ENCODE results near the gene FBXL12. TPM values are rescaled to one million over a fixed set of nuclear protein-coding genes. Genes with fewer than 3 reads are reported as not detected.

The FBXL12 gene
- total RNA-seq, 1 experiment from 2014 or later: 21.9 TPM

- intact Hi-C loops (cut with micrococcal nuclease): loop anchor here (2.0 to 5.0 kb wide), 4 partner anchors 66 to 711 kb away; no protein-coding TSS in a partner anchor
These were observed 29.9 kb upstream of the FBXL12 start for GRCh38 chr19:9848762-9849161.

More at GRCh38 chr19:9848762-9849161, 29.9 kb upstream of the FBXL12 start:
- ATAC-seq (no peak), DNase-seq (ENCODE audit: low read depth, low spot score) (no peak)
- Histone ChIP-seq H3K27ac (ENCODE audit: low read depth, low read length) (no peak overlapping the region; the same call in 1 of the 2 replicates), H4K20me1 (ENCODE audit: insufficient read depth) (no peaks in the 10 kb centered on the region), H3K79me2 (ENCODE audit: insufficient read depth, low read length) (peaks cover 11% of the 10 kb centered on the region; the same call in 1 of the 2 replicates), H3K36me3 (ENCODE audit: control insufficient read depth in 1 of 2, insufficient read depth in 2 of 2, low read length in 2 of 2) (peaks cover 5% of the 10 kb centered on the region in 2 experiments; a peak in 3 of 4 replicates), H3K9me3 (ENCODE audit: control insufficient read depth in 1 of 2, insufficient read depth in 1 of 2, low read depth in 1 of 2, low read length in 2 of 2) (no peaks in the 10 kb centered on the region), H3K4me2 (ENCODE audit: low read length) (no peak overlapping the region), H3K27me3 (ENCODE audit: insufficient read depth, low read length) (no peaks in the 10 kb centered on the region), H3K4me3 (replicated peaks in 1 of 2; ENCODE audit: low read depth in 1 of 2, low read length in 2 of 2) (no peak overlapping the region), H3K4me1 (ENCODE audit: control insufficient read depth in 1 of 2, insufficient read depth in 2 of 2, low read length in 2 of 2) (peaks cover 0 to 22% of the 10 kb centered on the region in 2 experiments; a peak in 2 of 4 replicates), H2AFZ (ENCODE audit: low read depth, low read length, poor library complexity, severe bottlenecking) (no peak overlapping the region), H3K9me2 (ENCODE audit: insufficient read depth) (no peaks in the 10 kb centered on the region), H3K9ac (ENCODE audit: low read length) (no peak overlapping the region)
- no peak for TF ChIP-seq ZFX (IDR thresholded peaks at IDR 0.05)
- no peak for TF ChIP-seq EGR1 (IDR thresholded peaks at IDR 0.05; ENCODE audit: low read depth)
- no peak for TF ChIP-seq SIN3A (IDR thresholded peaks at IDR 0.05; ENCODE audit: low read depth)
- TF ChIP-seq, protein P1, sequence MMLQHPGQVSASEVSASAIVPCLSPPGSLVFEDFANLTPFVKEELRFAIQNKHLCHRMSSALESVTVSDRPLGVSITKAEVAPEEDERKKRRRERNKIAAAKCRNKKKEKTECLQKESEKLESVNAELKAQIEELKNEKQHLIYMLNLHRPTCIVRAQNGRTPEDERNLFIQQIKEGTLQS (IDR thresholded peaks at IDR 0.05): no peak
- TF ChIP-seq TCF7L2 (IDR thresholded peaks at IDR 0.05; ENCODE audit: borderline replicate concordance, extremely low read depth, insufficient read depth, insufficient read length): no peak
- TF ChIP-seq EZH2phosphoT487 (IDR thresholded peaks at IDR 0.05; ENCODE audit: borderline replicate concordance): no peak
- no peak for TF ChIP-seq JUND (IDR thresholded peaks at IDR 0.05)
- TF ChIP-seq, protein P2, sequence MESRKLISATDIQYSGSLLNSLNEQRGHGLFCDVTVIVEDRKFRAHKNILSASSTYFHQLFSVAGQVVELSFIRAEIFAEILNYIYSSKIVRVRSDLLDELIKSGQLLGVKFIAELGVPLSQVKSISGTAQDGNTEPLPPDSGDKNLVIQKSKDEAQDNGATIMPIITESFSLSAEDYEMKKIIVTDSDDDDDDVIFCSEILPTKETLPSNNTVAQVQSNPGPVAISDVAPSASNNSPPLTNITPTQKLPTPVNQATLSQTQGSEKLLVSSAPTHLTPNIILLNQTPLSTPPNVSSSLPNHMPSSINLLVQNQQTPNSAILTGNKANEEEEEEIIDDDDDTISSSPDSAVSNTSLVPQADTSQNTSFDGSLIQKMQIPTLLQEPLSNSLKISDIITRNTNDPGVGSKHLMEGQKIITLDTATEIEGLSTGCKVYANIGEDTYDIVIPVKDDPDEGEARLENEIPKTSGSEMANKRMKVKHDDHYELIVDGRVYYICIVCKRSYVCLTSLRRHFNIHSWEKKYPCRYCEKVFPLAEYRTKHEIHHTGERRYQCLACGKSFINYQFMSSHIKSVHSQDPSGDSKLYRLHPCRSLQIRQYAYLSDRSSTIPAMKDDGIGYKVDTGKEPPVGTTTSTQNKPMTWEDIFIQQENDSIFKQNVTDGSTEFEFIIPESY (IDR thresholded peaks at IDR 0.05; ENCODE audit: extremely low read depth, insufficient replicate concordance, low read length): no peak
- TF ChIP-seq CBX3 (IDR thresholded peaks at IDR 0.05; ENCODE audit: low read depth): no peak
- TF ChIP-seq RAD21 (IDR thresholded peaks at IDR 0.05; ENCODE audit: low read depth): no peak
- no peak for TF ChIP-seq CEBPB (IDR thresholded peaks at IDR 0.05; ENCODE audit: low read depth)
- no peak for TF ChIP-seq EZH2 (IDR thresholded peaks at IDR 0.05)
- TF ChIP-seq ZNF274 (IDR thresholded peaks at IDR 0.05; ENCODE audit: low read depth, low read length): no peak
- TF ChIP-seq ELF1 (IDR thresholded peaks at IDR 0.05; ENCODE audit: borderline replicate concordance, low read depth): no peak
- TF ChIP-seq SP1 (IDR thresholded peaks at IDR 0.05; ENCODE audit: low read depth): no peak
- no peak for TF ChIP-seq YY1 (IDR thresholded peaks at IDR 0.05; ENCODE audit: extremely low read depth, insufficient replicate concordance, low read depth, low read length)
- TF ChIP-seq SRF (IDR thresholded peaks at IDR 0.05; ENCODE audit: low read depth): no peak
- TF ChIP-seq POLR2AphosphoS5 (IDR thresholded peaks at IDR 0.05; ENCODE audit: low read depth, low read length): no peak
- TF ChIP-seq, protein P3, sequence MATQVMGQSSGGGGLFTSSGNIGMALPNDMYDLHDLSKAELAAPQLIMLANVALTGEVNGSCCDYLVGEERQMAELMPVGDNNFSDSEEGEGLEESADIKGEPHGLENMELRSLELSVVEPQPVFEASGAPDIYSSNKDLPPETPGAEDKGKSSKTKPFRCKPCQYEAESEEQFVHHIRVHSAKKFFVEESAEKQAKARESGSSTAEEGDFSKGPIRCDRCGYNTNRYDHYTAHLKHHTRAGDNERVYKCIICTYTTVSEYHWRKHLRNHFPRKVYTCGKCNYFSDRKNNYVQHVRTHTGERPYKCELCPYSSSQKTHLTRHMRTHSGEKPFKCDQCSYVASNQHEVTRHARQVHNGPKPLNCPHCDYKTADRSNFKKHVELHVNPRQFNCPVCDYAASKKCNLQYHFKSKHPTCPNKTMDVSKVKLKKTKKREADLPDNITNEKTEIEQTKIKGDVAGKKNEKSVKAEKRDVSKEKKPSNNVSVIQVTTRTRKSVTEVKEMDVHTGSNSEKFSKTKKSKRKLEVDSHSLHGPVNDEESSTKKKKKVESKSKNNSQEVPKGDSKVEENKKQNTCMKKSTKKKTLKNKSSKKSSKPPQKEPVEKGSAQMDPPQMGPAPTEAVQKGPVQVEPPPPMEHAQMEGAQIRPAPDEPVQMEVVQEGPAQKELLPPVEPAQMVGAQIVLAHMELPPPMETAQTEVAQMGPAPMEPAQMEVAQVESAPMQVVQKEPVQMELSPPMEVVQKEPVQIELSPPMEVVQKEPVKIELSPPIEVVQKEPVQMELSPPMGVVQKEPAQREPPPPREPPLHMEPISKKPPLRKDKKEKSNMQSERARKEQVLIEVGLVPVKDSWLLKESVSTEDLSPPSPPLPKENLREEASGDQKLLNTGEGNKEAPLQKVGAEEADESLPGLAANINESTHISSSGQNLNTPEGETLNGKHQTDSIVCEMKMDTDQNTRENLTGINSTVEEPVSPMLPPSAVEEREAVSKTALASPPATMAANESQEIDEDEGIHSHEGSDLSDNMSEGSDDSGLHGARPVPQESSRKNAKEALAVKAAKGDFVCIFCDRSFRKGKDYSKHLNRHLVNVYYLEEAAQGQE (IDR thresholded peaks at IDR 0.05; ENCODE audit: low read depth): no peak
- BruUV-seq (replicated peaks): no TSS peak
- ChIA-PET CTCF (no interaction called here), POLR2A (no interaction called here), RAD21 (ENCODE audit: low non-redundant PET in 1 of 2, low total read pairs in 2 of 2, uncharacterized antibody in 2 of 2, unreplicated experiment in 2 of 2) (no interaction called here)

Data from HCT116 (cell line).